Neural cell (in vitro differentiated cells): ENCODE measurements around the gene SEC22B.
"Not testable (repeated sequence)": the region's sequence is repeated elsewhere in the genome, so short reads cannot be mapped to it uniquely, and the experiment has no call there.

Experiments
- EZH2 ChIP-seq: fragments of 200-600, 300-800 bp; shearing (Covaris generic), sonication (generic); IDR thresholded peaks from 2 replicates; pipeline ENCODE4 v1.6.1; 2014; ENCODE audit warnings: antibody characterized with exemption, low read length, borderline replicate concordance, mild to moderate bottlenecking; ENCODE audit not compliant: insufficient read depth, poor library complexity, severe bottlenecking
- POLR2AphosphoS5 ChIP-seq: IDR thresholded peaks from 2 replicates; pipeline ENCODE4 v1.6.1; 2012
- TF ChIP-seq, protein P1 (sequence below): fragments of 450-650 bp; IDR thresholded peaks from 2 replicates; pipeline ENCODE4 v1.5.1; 2014; ENCODE audit warnings: antibody characterized with exemption, mild to moderate bottlenecking, moderate library complexity; ENCODE audit not compliant: poor library complexity, severe bottlenecking

DNA sequence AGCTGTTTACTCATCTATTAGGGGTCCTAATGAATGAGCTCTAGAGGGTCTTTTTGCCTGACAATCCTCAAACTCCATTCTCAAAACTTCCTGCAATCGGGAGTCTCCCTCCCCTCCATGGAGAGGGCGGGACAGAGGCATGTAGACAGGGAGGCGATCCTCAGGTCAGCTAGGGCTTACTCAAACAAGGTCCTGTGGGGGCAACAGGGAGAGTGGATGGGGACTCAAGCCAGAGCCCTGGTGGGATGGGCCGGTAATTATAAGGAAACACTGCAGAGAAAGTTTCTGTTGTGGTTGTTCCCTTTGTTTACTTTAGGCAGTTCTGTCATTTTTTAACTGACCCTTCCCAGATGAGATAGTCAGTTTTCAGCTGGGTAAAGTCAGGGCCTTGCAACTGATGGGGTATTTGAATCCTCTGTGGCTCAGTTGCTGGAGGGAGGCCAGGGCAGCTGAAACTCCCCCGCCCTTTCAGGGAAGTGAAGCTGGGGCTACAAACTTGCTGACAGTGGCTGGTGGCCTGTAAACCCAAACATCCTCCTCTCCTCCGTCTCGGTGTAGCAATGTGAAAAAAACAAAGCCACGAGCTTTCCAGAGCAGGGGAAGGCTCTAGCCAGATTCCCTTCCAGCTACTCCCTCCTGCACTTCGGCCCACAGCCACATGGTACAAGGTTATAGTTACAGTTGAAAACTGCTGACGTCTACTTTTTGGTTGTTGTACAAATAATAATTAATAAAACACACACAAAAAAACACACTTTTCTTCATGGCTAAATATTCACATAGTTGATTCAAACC is 44.5 kb downstream of the SEC22B start:
- TF ChIP-seq POLR2AphosphoS5, EZH2: not testable (repeated sequence)
- TF ChIP-seq, protein P1, sequence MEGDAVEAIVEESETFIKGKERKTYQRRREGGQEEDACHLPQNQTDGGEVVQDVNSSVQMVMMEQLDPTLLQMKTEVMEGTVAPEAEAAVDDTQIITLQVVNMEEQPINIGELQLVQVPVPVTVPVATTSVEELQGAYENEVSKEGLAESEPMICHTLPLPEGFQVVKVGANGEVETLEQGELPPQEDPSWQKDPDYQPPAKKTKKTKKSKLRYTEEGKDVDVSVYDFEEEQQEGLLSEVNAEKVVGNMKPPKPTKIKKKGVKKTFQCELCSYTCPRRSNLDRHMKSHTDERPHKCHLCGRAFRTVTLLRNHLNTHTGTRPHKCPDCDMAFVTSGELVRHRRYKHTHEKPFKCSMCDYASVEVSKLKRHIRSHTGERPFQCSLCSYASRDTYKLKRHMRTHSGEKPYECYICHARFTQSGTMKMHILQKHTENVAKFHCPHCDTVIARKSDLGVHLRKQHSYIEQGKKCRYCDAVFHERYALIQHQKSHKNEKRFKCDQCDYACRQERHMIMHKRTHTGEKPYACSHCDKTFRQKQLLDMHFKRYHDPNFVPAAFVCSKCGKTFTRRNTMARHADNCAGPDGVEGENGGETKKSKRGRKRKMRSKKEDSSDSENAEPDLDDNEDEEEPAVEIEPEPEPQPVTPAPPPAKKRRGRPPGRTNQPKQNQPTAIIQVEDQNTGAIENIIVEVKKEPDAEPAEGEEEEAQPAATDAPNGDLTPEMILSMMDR, result not testable (repeated sequence)
